ENCODE data around the gene TKTL1. TPM values are rescaled to one million over a fixed set of nuclear protein-coding genes. Genes with fewer than 3 reads are reported as not detected.

The TKTL1 gene
- total RNA-seq, 1 donor: 0.27 TPM

- peak; percentile 56 to 82 (median 60) for DNase-seq (ENCODE audit: low read depth in 2 of 3, low spot score in 2 of 3)
Observed at GRCh38 chrX:154308108-154308946, 12.7 kb downstream of the TKTL1 start.

DNA sequence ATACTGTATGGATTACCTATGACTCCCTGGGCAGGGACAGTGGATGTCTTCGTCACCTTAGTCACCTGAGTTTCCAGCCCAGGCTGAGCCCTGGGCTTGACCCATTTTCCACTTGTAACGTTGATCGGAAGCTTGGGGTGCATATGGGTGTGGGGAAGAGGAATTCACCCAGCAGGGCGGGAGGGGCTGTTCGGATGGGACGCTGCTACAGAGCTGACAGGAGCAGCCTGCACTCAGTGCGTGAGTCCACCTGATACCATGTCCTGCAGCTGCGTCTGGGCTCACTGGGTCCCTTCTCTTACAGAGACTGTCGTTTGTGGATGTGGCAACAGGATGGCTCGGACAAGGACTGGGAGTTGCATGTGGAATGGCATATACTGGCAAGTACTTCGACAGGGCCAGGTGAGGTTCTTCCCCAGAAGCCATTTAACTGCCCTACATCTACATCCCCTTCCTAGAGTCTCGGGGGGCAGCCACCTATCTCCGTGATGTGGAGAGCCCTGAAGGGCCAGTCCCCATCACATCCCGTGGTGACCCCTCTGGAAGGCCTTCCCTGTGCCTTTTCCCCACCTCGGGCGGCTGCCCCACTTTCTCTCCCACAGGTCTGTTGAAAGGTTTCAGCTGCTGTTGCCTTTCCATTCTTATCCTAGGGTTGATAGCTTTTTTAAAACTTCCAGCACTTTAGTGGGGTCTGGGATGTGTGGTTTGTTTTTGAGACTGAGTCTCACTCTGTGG lies 13.6 kb downstream of the TKTL1 start:
- DNase-seq (ENCODE audit: low read depth in 2 of 3, low spot score in 2 of 3): no peak

GRCh38 chrX:154310616-154311536 lies 15.3 kb downstream of the TKTL1 start:
- DNase-seq (ENCODE audit: low read depth in 2 of 3, low spot score in 2 of 3): no peak

DNA sequence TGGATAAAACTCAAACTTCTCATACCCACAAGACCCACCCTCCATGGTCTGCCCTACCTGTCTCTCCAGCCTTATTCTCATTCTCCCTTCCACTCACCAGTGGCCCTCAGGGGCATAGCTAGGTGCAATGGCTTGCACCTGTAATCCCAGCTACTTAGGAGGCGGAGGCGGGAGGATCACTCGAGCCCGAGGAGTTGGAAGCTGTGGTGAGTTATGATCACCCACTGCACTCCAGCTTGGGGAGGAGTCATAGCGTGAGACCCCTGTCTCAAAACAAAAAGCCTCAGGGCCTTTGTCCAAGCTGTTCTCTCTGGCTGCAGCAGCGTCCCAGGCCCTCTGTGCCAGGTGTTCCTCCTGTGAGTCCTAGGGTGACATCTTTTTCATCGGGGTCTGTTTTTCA lies 16.5 kb downstream of the TKTL1 start:
- DNase-seq (ENCODE audit: low read depth in 2 of 3, low spot score in 2 of 3): no peak

GRCh38 chrX:154313147-154313546 lies 17.6 kb downstream of the TKTL1 start:
- no peak for DNase-seq (ENCODE audit: low read depth in 2 of 3, low spot score in 2 of 3)

DNA sequence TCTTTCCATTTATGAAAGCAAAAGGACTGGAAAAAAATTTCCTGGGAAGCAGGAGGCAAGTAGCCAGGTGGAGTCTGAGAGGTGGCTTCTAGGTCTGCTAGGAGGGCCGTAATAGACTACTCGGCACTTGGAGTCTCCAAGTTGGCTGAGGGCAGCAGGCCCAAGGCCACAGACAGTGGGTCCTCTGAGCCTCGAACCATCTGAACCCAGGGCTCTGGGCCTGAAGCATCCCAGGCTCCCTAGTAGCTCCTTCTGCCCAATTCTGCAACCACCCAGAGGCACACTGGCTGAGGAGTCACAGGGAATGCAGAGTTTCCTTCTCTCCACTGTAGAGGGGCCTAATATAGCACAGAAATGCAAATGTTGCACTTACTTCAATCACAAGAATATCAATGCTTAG lies 19.8 kb downstream of the TKTL1 start:
- DNase-seq (ENCODE audit: low read depth in 2 of 3, low spot score in 2 of 3): no peak

DNA sequence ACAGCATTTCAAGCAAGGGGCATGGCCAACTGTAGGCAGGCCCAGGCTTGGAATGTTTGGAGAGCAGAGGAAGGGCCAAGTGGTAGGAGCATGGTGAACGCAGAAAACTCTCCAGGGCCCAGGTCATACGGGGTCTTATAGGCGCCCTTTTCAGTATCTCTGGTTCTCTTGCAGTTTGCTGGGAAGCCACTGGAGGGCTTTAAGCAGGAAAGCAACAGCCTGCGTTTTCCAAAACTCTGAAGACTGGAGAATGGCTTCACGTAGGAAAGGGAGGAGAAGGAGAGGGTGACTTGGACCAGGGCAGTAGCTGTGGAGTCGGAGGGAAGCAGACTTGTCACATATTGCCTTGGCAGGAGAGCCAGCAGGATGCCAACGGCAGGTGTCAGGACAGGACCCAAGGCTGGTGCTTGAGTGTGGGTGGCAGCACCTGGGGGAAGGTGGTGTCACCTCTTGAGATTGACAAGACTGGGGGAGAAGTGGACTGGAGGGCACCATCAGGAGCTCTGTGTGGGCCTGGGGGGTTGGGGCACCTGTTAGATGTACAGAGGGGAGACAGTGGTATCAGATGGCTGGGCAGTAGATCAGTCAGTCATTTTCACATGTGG lies 21.9 kb downstream of the TKTL1 start:
- DNase-seq (ENCODE audit: low read depth in 2 of 3, low spot score in 2 of 3): no peak

DNA sequence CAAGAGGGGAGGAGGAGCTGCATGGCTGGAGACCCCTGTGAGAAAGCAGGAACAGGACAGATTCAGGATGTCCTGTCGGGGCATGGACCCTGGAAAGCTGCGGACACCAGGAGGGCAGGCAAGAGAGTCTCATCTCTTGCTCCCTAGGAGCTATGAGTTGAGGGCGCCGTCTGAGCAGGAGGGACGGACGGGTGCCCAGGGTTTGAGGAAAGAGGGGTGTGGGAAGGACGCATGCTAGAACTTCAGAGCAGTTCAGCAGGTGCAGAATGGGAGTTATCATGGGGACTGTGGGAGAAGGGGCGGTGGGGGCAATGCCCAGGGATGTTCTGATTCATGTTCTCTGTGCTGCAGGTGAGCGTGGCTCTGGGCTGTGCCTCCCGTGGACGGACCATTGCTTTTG lies 24.8 kb downstream of the TKTL1 start:
- no peak for DNase-seq (ENCODE audit: low read depth in 2 of 3, low spot score in 2 of 3)

GRCh38 chrX:154321152-154321551 lies 25.6 kb downstream of the TKTL1 start:
- DNase-seq (ENCODE audit: low read depth in 2 of 3, low spot score in 2 of 3): no peak

GRCh38 chrX:154321594-154321993 lies 26.0 kb downstream of the TKTL1 start:
- DNase-seq (ENCODE audit: low read depth in 2 of 3, low spot score in 2 of 3): no peak

- DNase-seq (ENCODE audit: low read depth in 2 of 3, low spot score in 2 of 3): no peak
Observed at GRCh38 chrX:154322890-154323289, 27.3 kb downstream of the TKTL1 start.

- no peak for DNase-seq (ENCODE audit: low read depth in 2 of 3, low spot score in 2 of 3)
Observed at GRCh38 chrX:154323537-154323936, 27.9 kb downstream of the TKTL1 start.

GRCh38 chrX:154325541-154325940 lies 29.9 kb downstream of the TKTL1 start:
- no peak for DNase-seq (ENCODE audit: low read depth in 2 of 3, low spot score in 2 of 3)

- DNase-seq (ENCODE audit: low read depth in 2 of 3, low spot score in 2 of 3): peak in 1 of 3 donors; percentile 32
Observed at GRCh38 chrX:154327038-154327820, 31.6 kb downstream of the TKTL1 start.

GRCh38 chrX:154328646-154329045 lies 33.1 kb downstream of the TKTL1 start:
- DNase-seq (ENCODE audit: low read depth in 2 of 3, low spot score in 2 of 3): no peak

DNA sequence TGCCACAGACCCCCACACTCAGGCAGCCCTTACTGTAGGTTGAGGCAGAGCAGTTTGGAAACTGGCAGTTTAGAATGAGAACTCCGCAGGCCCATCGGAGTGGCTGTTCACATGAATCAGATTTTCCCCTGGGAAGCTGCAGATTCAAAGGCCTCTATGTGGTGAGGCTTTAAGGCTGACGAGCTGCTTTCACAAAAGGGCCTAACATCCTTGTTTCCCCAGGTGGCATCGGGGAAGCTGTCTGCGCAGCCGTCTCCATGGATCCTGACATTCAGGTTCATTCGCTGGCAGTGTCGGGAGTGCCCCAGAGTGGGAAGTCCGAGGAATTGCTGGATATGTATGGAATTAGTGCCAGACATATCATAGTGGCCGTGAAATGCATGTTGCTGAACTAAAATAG lies 33.7 kb downstream of the TKTL1 start:
- DNase-seq (ENCODE audit: low read depth in 2 of 3, low spot score in 2 of 3): no peak

DNA sequence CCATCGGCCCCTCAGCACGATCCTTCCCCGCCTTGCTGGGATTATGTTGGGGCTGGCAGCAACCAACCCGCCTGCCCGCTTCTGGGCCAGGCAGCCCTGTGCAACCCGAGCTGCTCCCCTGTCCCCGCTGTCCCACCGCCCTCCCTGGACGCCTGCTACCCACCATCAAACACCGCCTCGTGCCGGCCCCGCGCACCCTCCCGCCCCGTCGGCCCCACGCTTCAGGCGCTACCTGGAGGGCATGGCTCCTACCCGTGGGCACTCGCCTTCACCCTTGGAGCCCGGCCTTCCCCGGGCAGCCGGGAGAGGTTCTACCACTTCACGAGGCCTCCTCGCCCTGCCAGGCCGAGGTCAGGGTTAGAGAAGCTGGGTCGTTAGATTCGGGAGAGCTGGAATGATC lies 37.0 kb downstream of the TKTL1 start:
- no peak for DNase-seq (ENCODE audit: low read depth in 2 of 3, low spot score in 2 of 3)

DNA sequence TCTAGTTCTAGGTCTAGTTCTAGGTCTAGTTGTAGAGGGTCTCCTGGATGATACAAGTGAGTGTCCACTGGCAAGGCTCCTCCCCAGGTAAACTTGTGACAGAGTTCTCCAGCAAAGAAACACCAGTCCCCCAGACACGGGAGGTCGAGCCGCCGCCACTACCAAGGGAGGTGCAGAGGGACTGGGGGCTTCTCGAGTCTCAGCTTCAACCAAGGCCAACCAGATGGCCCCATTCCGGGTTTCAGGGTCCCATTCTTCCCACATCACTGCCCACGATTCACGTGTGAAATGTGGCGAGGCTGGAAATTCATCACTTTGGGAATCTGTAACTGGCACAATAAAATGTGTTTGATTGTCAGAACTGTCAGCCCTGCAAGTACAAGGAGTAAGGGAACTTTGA lies 37.5 kb downstream of the TKTL1 start:
- DNase-seq (ENCODE audit: low read depth in 2 of 3, low spot score in 2 of 3): no peak

DNA sequence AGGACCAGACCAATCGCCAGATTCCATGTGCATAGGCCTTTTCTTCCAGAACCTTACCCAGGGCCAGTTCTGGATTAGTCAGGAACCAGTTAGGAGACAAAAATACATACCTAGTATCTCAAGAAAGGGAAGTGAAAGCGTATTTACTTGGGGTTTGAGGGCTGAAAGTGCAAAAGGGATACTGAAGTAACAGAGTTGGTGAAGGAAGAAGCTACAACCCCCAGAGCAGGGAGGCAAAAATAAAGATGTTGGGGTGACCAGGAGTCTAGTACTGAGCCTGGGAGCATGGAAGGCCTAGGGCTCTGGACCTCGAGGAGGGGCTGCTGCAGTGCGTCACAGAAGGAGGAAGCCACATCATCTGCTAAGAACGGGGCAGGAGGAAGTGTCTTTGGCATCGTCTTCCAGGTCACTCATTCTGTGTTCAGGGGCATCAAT lies 38.3 kb downstream of the TKTL1 start:
- peak in 1 of 3 donors; percentile 9 for DNase-seq (ENCODE audit: low read depth in 2 of 3, low spot score in 2 of 3)

DNA sequence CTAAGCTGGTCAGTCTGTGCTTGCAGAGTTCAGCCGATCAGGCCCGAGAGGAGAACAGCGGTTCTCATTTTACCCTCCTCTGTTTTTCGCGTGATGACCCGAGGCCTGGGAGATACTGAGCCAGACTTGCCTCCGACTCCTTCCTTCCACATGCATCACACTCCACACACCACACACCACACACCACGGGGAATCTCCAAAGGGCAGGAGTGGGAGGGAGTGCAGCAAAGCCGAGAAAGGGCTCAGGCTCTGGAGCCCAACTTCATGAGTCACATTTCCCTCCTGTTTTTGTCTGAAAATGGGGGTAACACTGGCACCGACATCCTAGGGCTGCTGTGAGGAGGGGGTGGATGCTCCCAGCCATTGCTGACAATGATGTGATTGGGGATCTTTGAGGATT lies 38.9 kb downstream of the TKTL1 start:
- DNase-seq (ENCODE audit: low read depth in 2 of 3, low spot score in 2 of 3): no peak

All from hematopoietic multipotent progenitor cell (in vitro differentiated cells).